Stimulated activated CD4-positive, alpha-beta T cell treated with anti-CD3 and anti-CD28 coated beads, Interleukin-12 subunit alpha, Interleukin-12 subunit beta, amount 100 ng/mL, for 48 hours (primary cell): ENCODE data around the gene MRTFA.
"Not testable (repeated sequence)": the region's sequence is repeated elsewhere in the genome, so short reads cannot be mapped to it uniquely, and the experiment has no call there.

Source experiments
- DNase-seq, 3 donors: peaks; one replicate each; pipeline ENCODE4 v3.0.0-alpha.2; 2020; ENCODE audit warnings: low read depth in 2 of 3, low spot score in 1 of 3

Gene MRTFA

GRCh38 chr22:40636380-40637182 lies at the start of gene MRTFA:
TSS of gene MRTFA (minus strand) at chr22:40636719.
- peak; percentile 99 to 100 (median 99) for DNase-seq

GRCh38 chr22:40685406-40685805 lies 48.9 kb upstream of the MRTFA start:
- no peak for DNase-seq

- no peak for DNase-seq
Observed at GRCh38 chr22:40684728-40685127, 48.2 kb upstream of the MRTFA start.

- no peak for DNase-seq
Observed at GRCh38 chr22:40681451-40681850, 44.9 kb upstream of the MRTFA start.

GRCh38 chr22:40680819-40681183 lies 44.3 kb upstream of the MRTFA start:
- no peak for DNase-seq

- DNase-seq: no peak
Observed at GRCh38 chr22:40679964-40680818, 43.7 kb upstream of the MRTFA start.

- DNase-seq: no peak
Observed at GRCh38 chr22:40679249-40679963, 42.9 kb upstream of the MRTFA start, which contains the start of gene MCHR1. TSS of gene MCHR1 (plus strand) at chr22:40679484. CDS start at chr22:40679653, 169 bp downstream.

GRCh38 chr22:40678493-40679248 lies 42.2 kb upstream of the MRTFA start:
- DNase-seq: no peak

- no peak for DNase-seq
Observed at GRCh38 chr22:40676644-40677043, 40.1 kb upstream of the MRTFA start.

- DNase-seq: not testable (repeated sequence)
Observed at GRCh38 chr22:40676166-40676565, 39.6 kb upstream of the MRTFA start.

GRCh38 chr22:40674274-40674673 lies 37.8 kb upstream of the MRTFA start:
- DNase-seq: no peak

GRCh38 chr22:40673017-40673416 lies 36.5 kb upstream of the MRTFA start:
- no peak for DNase-seq

- DNase-seq: no peak
Observed at GRCh38 chr22:40671796-40672360, 35.4 kb upstream of the MRTFA start.

- DNase-seq: no peak
Observed at GRCh38 chr22:40671369-40671768, 34.9 kb upstream of the MRTFA start.

- no peak for DNase-seq
Observed at GRCh38 chr22:40670058-40670457, 33.5 kb upstream of the MRTFA start.

- DNase-seq: peak in 1 of 3 donors; percentile 28
Observed at GRCh38 chr22:40668611-40669411, 32.3 kb upstream of the MRTFA start.

- DNase-seq: no peak
Observed at GRCh38 chr22:40666151-40666848, 29.8 kb upstream of the MRTFA start.

GRCh38 chr22:40665312-40665711 lies 28.8 kb upstream of the MRTFA start:
- no peak for DNase-seq

GRCh38 chr22:40661671-40662070 lies 25.2 kb upstream of the MRTFA start:
- DNase-seq: no peak
